ENCODE measurements around the gene L1CAM. TPM values are rescaled to one million over a fixed set of nuclear protein-coding genes. Genes with fewer than 3 reads are reported as not detected.

L1CAM gene
- total RNA-seq, 1 experiment from 2014 or later: 0.30 TPM

DNA sequence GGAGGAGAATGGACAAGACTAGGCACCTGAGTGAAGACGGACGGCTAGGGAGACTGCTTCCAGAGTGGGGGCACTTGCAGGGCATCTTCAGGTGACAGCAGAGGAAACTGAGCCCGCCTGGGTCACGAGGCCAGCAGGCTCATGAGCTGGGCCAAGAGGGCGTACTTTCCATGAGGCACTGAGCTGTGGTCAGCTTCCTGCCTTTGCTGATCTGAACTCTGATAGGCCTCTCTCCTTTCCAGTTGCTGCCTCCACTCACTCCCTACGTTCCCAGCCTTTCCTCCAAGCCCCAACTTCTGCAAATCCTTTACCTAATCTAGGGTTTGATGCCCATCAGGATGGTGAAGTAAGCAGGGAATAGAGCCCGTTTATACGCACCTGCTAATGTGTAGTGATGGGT lies 1.4 kb upstream of the L1CAM start:
- no peaks in the 10 kb centered on the region for H3K36me3 ChIP-seq
- H3K9me3 ChIP-seq: no peaks in the 10 kb centered on the region
- H3K4me3 ChIP-seq: no peak overlapping the region
- DNase-seq: no peak
- H3K27me3 ChIP-seq: peaks cover 6% of the 10 kb centered on the region; the same call in 1 of the 2 replicates

DNA sequence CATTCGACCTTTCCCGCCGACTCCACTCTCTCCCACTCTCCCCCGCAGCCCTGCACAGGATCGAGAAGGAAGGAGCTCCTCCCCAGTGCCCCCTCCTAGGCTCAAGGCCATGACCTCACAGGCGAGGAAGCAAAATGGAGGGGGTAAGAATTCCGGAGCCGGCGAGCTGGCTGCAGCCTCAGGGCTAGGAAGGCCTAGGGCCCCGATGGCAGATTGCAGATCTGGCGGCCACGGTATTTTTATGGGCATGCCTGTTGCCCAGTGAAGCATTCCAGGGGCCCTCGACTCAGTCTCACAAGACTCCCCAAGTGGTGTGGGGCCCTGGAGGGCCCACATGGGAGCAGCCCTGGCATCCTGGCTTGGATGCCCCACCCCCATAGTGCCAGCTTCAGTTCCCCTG lies 942 bp upstream of the L1CAM start:
- Histone ChIP-seq H3K27me3 (peaks cover 6% of the 10 kb centered on the region; the same call in 1 of the 2 replicates), H3K9me3 (no peaks in the 10 kb centered on the region), H3K36me3 (no peaks in the 10 kb centered on the region), H3K4me3 (no peak overlapping the region)
- DNase-seq: no peak

DNA sequence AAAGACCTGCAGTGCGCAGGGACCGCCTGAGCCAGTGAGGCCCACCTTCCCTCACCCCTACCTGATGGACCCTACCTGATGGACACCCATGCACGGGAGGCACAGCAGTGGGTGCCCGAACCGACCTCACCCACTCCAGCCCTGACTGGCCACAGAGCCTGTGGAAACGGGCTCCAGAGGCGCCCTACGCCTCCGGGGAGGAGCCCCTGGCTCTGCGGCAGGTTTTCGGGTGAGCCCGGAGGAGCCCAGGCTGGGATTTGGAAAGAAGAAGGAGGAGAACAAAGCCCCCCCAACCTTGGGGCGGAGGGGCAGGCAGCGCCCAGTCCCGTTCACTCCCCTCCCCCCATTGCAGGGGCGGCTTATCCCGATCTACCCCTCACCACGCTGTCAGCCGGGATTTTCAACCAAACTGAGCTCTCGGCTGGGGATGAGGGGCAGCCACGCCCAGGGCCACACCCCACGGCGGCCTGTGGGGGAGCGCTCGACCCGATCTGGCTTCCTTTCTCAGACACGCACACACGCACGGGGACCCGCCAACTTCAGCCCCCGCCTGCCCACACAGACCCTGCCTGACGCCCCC lies 675 bp downstream of the L1CAM start:
- H3K9me3 ChIP-seq: no peaks in the 10 kb centered on the region
- no peak for DNase-seq
- H3K4me3 ChIP-seq: no peak overlapping the region
- H3K27me3 ChIP-seq: peaks cover 6% of the 10 kb centered on the region; the same call in 1 of the 2 replicates
- H3K36me3 ChIP-seq: no peaks in the 10 kb centered on the region

DNA sequence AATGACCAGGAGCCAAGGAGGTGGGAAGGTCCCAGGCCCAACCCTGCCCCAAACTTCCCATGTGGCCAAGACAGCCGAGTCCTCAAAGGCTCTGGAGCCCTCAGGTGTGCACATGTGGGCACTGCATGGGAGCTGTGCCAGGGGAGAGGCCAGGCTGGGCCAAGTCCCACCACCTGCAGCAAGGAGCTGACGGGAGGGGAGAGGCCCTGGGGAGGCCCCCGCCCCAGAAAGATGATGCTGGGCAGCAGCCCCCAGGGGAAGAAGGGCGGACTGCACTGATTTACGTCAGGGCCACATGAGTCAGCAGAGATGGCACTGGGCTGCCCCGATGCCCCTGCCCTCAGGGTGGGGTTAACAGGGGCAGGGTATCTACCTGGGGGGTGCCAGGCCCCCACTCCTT lies 1.4 kb downstream of the L1CAM start:
- DNase-seq: no peak
- H3K27me3 ChIP-seq: peaks cover 6% of the 10 kb centered on the region; the same call in 1 of the 2 replicates
- H3K36me3 ChIP-seq: no peaks in the 10 kb centered on the region
- H3K4me3 ChIP-seq: no peak overlapping the region
- H3K9me3 ChIP-seq: no peaks in the 10 kb centered on the region

DNA sequence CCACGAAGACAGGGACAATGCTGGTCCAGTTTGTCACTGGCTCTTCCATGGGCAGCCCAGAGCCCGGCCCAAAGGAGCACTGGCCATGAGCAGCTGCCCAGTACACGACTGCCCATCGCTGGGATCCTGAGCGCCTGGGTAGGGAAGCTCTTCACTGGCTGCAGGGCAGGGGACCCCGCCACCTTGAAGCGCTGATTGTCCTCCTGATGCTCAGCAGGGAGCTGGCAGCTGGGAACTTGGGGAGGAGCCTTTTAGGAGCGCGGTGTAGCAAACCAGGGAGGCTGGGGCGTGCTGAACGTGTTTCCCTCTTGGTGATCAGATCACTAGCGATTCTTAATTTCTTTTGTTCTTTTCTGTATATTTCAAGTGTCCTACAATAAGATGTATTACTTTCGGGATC lies 1.8 kb downstream of the L1CAM start:
- H3K27me3 ChIP-seq: peaks cover 6% of the 10 kb centered on the region; the same call in 1 of the 2 replicates
- no peak overlapping the region for H3K4me3 ChIP-seq
- DNase-seq: no peak

DNA sequence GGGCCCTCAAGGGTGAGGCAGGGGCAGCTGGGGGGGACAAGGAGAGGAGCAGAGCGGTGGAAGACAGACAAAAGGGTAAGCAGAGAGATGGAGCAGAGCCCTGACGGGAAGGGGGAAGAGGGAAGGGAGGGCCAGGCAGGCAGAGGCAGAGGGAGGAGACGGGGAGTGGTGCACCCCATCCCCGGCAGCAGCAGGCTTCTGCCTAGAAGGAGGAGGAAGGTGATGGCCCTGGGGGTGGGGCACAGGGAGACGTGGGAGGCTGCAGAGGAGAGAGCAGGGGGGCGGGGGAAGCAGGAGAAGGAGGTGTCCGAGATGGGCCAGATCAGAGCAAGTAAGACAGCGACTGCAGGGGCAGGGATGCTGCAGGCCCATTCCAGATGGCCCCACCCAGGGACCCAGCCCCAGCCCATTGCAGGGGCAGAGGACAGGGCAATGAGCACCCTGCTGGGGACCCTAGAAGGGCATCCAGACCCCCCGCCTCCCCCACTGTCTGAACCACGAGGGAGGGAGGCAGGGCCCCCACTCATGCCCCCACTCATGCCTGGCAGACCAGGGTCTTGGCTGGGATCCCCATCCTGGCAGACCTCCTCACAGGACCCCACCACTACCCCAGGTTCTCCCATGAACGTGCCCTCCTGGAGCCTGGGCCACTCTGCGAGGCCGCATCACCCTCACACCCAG lies 2.7 kb downstream of the L1CAM start:
- no peaks in the 10 kb centered on the region for H3K9me3 ChIP-seq
- H3K36me3 ChIP-seq: no peaks in the 10 kb centered on the region
- H3K4me3 ChIP-seq: no peak overlapping the region
- DNase-seq: no peak
- peaks cover 6% of the 10 kb centered on the region; the same call in 1 of the 2 replicates for H3K27me3 ChIP-seq

More for the DNA sequence above, 1.8 kb downstream of the L1CAM start:
- no peaks in the 10 kb centered on the region for H3K36me3 ChIP-seq
- H3K9me3 ChIP-seq: no peaks in the 10 kb centered on the region

DNA sequence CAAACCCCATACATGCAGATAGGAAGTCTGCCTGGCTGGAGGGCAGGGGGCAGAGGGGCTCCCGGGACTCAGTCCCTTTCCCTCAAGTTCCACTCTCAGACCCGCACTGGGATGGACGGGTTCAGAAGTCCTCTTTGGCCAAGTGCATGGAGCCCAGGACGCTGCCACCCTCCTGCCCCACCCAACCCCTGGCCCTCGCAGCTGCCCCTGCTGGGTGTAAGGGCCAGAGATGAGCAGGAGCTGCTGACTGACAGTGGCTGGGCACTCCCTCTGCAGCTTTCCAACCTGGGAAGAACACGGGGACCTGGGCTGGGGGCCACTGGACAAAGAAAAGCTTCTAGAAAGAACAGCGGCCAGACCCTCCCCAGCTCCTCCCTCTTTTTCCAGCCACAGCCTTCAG lies 3.4 kb downstream of the L1CAM start:
- no peak for DNase-seq
- Histone ChIP-seq H3K9me3 (no peaks in the 10 kb centered on the region), H3K4me3 (no peak overlapping the region), H3K36me3 (no peaks in the 10 kb centered on the region), H3K27me3 (peaks cover 6% of the 10 kb centered on the region; the same call in 1 of the 2 replicates)

DNA sequence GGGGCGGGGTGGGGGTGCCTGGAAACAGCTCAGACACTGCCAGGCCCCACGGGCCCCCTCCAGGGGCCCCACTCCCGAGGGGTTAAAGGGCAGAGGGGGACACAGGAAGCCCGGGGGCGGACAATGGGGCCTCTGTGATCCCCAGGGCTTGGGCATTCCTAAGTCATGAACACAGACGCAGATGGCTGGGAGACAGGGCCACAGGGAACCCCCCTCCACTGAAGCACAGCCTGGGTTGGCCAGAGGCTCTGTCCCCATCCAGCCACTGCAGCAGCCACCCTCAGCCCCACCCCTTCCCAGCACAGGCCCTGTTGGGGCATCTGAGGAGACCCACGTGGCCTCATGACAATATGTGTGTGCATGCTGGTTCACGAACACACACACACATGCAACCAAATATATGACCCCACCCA lies 3.9 kb downstream of the L1CAM start:
- H3K4me3 ChIP-seq: no peak overlapping the region
- peaks cover 6% of the 10 kb centered on the region; the same call in 1 of the 2 replicates for H3K27me3 ChIP-seq
- DNase-seq: no peak
- H3K36me3 ChIP-seq: no peaks in the 10 kb centered on the region
- H3K9me3 ChIP-seq: no peaks in the 10 kb centered on the region

DNA sequence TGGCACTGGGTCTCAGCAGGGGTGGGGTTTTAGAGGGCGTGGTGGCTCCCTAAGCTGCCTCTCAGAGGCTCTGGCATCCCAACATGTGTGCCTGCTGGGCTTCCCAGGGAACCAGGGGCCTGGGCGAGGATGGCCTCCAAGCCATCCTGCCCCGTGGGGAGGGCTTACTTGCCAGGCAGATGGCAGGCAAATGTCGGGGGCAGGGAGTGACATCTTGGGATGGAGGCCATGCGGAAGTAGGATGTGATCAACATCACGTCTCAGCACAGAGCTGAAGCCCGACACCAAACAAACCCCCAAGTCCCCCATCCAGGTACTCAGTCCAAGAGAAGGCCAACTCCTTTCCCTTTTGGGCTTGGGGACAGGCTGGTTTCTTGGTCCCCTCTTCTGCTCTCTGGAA lies 4.7 kb downstream of the L1CAM start:
- Histone ChIP-seq H3K4me3 (no peak overlapping the region), H3K36me3 (no peaks in the 10 kb centered on the region), H3K27me3 (peaks cover 6% of the 10 kb centered on the region; the same call in 1 of the 2 replicates), H3K9me3 (no peaks in the 10 kb centered on the region)
- no peak for DNase-seq

DNA sequence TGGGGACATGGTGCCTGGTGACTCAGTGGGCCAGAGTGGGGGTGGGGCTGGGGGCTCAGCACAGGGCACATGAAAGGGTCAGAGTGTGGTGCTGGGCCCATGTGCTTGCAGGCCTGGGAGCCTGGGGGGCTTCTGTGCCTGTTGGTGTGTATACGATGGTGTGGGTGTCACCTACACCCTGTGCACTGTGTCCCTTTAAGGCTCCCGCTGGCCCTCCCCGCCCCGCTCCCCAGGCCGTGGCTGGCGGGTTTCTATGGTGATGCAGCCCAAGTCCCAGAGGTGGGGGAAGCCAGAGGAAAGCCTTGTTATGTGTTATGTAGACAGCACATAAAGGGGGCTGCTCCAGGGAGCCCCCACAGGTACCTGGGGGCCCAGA lies 5.5 kb downstream of the L1CAM start:
- no peaks in the 10 kb centered on the region for H3K36me3 ChIP-seq
- DNase-seq: no peak
- H3K4me3 ChIP-seq: no peak overlapping the region
- no peaks in the 10 kb centered on the region for H3K9me3 ChIP-seq
- peaks cover 4% of the 10 kb centered on the region; the same call in 1 of the 2 replicates for H3K27me3 ChIP-seq

DNA sequence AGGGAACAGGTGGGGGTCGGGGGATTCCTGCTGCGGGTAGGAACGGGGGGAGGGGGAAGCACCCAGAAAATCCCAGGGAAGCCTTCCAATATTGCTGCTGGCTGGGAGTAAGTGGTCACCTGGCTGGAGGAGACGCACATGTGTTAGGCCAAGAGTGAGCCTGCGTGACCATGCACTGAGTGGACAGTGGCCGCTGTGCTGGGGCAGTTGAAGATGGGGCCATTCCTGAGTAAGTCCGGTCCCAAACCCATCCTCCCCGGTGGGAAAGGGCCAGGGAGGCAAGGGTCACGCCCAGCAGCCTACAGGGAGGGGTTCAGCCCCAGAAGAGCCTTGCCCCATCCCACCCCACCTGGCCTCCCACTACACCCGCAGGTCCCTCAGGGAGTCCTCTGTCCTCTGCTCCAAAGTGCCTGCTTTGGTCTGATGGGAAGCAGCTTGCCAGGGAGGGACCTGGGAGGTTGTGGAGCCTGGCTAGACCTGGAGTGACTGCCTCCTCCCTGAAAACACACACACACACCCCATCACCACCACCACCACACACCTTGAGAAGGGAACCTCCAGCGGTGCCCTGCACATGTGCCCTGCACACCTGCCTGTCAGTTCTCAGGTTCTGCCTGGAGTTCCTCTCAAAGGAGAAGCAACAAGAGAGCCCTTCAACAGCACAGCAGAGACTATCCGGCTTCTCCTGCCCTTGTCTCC lies 6.1 kb downstream of the L1CAM start:
- Histone ChIP-seq H3K27me3 (no peaks in the 10 kb centered on the region), H3K36me3 (no peaks in the 10 kb centered on the region), H3K4me3 (no peak overlapping the region), H3K9me3 (no peaks in the 10 kb centered on the region)
- no peak for DNase-seq

DNA sequence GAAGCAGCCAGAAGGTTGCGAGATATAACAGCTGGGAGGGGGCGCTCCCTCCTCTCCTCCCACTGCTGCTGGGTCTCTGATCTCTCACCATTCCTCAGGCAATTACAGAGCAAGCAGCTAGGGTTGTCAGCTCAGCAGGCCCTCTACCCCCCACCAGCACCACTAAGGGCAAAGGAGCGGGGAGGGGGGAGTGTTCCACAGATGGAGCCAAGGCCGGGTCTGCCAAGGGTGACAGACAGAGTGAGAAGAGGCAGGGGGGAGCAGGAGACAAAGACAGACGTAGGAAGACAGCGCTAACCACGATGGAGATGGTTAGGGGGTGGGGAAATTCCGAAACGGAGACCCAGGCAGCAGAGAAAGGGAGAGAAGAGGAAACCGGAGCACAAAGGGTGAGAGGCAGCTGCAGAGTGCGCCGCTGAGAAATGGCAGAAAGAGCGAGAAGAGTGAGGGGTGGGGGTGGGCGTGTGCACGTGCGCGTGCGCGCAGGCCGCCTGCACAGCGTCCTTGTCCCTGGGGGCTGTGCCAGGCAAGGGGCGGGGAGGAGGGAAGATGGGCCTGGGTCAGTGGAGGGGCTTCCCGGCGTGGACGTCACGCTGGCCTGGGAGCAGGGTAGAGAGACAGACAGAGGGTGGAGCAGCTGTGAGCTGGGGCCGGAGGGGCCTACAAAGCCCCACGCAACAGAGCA lies 6.9 kb downstream of the L1CAM start:
- Histone ChIP-seq H3K4me3 (no peak overlapping the region), H3K36me3 (no peaks in the 10 kb centered on the region), H3K9me3 (no peaks in the 10 kb centered on the region), H3K27me3 (no peaks in the 10 kb centered on the region)
- DNase-seq: no peak

DNA sequence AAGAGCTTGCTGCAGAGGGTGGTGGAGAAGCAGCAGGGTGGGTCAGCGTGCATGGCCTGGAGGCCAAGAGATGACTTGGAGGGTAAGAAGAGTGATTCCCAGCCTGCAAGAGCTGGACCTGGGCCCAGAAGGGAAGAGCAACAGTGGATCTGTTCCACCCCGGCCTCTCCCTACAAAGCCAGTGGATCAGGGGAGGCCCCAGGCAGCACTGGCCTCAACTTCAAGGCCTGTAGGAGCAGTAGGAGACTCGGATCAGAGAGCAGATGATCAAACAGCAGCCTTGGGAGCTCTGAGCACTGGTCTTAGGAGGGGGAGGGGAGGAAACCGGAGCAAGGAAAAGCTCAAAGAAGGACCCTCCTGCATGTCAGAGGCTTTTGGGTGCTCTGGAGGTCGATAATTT lies 7.6 kb downstream of the L1CAM start:
- no peak overlapping the region for H3K4me3 ChIP-seq
- no peaks in the 10 kb centered on the region for H3K9me3 ChIP-seq
- no peaks in the 10 kb centered on the region for H3K27me3 ChIP-seq
- no peaks in the 10 kb centered on the region for H3K36me3 ChIP-seq
- no peak for DNase-seq

DNA sequence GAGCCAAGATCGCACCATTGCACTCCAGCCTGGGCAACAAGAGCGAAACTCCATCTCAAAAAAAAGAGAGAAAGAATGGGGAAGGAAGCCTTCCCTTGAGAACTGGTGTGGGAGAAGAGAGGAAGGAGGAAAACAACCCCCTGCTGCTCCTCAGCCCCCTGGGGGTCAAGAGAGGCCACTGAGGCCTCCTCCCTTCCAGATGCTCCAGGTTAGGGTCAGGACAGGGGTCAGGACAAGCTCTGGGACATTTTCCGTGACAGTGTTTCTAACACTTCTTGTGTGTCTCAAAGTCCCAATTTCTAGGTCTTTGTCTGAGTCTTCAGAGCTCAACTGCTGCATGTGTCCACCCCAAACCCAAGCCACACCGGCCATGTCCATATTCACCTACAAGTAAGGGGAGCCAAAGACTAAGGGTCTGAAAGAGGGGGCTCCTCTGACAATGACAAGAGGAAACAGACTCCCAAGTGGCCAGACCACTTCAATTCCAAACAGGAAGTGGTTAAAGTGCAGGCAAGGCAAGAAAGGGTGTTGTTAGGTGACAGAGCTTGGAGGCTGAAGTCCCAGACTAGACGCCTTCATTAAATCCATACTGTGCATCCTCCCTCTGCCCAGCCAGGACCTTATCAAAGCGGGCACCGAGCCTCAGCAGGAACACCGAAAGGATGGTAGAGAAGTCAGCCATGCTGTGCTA lies 8.3 kb downstream of the L1CAM start:
- Histone ChIP-seq H3K9me3 (no peaks in the 10 kb centered on the region), H3K27me3 (no peaks in the 10 kb centered on the region), H3K4me3 (no peak overlapping the region), H3K36me3 (no peaks in the 10 kb centered on the region)
- no peak for DNase-seq

DNA sequence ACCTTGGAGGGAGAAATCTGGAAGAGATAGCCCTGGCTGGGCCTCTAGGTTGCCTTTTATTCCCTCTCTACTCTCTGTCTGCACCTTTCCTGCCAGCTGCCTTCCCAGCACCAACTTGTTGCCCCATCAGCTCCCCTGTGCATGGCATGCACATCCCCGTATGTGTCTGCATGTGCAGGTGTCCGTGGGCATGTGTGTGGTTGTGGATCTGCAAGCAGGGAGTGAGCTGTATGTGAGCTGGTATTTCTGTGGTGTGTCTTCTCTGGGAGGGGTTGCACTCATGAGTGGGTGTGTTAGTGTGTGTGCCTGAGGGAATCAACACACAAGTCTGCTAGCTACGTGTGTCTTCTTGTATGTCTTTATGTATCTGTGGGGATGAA lies 9.9 kb downstream of the L1CAM start:
- H3K4me3 ChIP-seq: no peak overlapping the region
- H3K36me3 ChIP-seq: no peaks in the 10 kb centered on the region
- no peak for DNase-seq
- no peaks in the 10 kb centered on the region for H3K9me3 ChIP-seq
- no peaks in the 10 kb centered on the region for H3K27me3 ChIP-seq

DNA sequence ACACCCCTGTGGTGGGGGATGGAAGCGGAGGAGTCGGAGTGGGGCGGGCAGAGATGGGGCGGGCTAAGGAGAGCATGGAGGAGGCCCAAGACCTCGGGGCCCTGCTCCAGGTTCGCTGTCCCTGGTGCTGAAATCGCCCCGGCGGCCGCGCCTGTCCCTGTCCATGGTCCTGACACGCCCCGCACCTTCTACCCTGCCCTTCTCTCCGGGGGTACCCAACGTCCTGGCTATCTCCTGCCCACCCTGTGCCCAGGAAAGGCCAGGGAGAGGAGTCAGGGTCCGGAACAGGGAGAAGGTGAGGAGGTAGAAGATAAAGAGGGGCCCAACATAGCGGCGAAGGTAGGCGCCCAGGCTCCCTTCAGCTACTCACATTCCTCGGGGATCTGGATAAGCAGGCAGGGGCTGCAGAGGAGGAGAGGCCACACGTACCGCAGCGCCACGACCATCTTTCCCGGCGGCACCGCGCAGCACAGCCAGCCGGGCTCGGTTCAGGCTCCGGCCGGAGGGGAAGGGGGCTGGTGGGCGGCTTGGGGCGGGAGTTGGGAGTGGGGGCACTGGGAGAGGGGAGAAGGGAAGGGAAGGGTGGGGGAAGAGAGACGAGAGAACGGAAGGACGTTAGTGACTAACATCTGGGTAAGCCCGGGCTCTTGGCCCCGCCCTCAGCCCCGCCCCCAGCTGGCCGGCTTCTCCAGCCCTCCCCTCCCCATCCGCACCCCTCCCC lies 10.4 kb downstream of the L1CAM start:
- Histone ChIP-seq H3K27me3 (no peaks in the 10 kb centered on the region), H3K4me3 (no peak overlapping the region), H3K36me3 (no peaks in the 10 kb centered on the region), H3K9me3 (no peaks in the 10 kb centered on the region)
- no peak for DNase-seq
